ENCODE measurements around the gene NRAS. TPM values are rescaled to one million over a fixed set of nuclear protein-coding genes. Genes with fewer than 3 reads are reported as not detected.

NRAS gene
- total RNA-seq, 1 donor from 2014 or later: 60.7 TPM

Other genes starting within 250 kb of the NRAS start
- 37.7 and 39.7 TPM in 2 replicates for gene TRIM33, start 205.6 kb downstream of the NRAS start, total RNA-seq
- 63.5 and 64.0 TPM in 2 replicates for gene BCAS2, start 135.2 kb downstream of the NRAS start, total RNA-seq
- 0.12 and 0.21 TPM in 2 replicates for gene DENND2C, start 46.7 kb downstream of the NRAS start, total RNA-seq
- gene AMPD1, start 21.2 kb downstream of the NRAS start, total RNA-seq: not detected in 2 replicates
- gene CSDE1, start 41.2 kb upstream of the NRAS start, total RNA-seq: 418 and 419 TPM in 2 replicates
- 64.4 and 65.8 TPM in 2 replicates for gene SIKE1, start 63.9 kb upstream of the NRAS start, total RNA-seq
- not detected in 2 replicates for gene SYCP1, start 138.1 kb upstream of the NRAS start, total RNA-seq